GM19324 (cell line): Measurements from ENCODE around the gene FLG2.

ENCODE experiments used
- ATAC-seq: cut with Tn5 transposase; IDR thresholded peaks from one replicate; pipeline ENCODE4 v1.9.1; 2021; ENCODE audit warnings: mild to moderate bottlenecking, moderate library complexity; ENCODE audit not compliant: unreplicated experiment, low FRiP score

Gene FLG2

DNA sequence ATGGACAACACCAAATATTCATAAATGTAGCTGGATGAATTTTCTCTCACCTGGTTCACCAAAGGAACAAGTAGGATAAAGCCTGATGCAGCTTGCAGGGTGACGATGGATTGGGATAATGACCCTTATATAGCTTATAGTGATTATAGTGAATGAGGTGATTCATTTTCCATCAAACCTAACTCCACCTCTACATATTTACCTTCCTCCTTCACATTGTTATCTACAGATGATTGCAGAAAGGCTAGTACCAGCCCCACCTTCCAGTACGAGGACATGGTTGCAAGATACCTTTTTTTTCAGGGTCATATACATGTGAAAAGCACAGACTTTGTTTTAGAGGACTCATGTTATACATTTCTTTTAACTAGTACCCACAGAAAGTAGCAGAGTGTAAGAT is at the start of gene FLG2:
Gene FLG2 (minus strand): TSS at position 101 of the 400 bp plus-strand sequence. CDS start 1,122 bp downstream, outside the sequence.
- no peak for ATAC-seq

- ATAC-seq = no peak
Observed at GRCh38 chr1:152408664-152409063, 48.9 kb upstream of the FLG2 start.

- no peak for ATAC-seq
Observed at GRCh38 chr1:152398812-152399698, 39.2 kb upstream of the FLG2 start.

DNA sequence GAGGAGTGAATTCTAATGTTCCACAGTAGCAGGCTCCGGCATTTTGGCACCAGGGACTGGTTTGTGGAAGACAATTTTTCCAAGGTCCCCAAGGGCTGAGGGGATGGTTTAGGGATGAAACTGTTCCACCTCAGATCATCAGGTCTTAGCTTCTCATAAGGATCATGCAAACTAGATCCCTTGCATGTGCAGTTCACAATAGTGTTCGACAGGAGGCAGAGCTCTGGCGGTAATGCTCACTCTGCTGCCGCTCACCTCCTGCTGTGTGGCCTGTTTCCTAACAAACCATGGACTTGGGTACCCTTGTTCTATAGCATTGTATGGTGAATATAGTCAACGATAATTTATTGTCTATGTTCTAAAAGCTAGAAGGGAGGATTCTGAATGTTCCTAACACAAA is 37.7 kb upstream of the FLG2 start:
- no peak for ATAC-seq

GRCh38 chr1:152394151-152394550 is 34.3 kb upstream of the FLG2 start:
- no peak for ATAC-seq

DNA sequence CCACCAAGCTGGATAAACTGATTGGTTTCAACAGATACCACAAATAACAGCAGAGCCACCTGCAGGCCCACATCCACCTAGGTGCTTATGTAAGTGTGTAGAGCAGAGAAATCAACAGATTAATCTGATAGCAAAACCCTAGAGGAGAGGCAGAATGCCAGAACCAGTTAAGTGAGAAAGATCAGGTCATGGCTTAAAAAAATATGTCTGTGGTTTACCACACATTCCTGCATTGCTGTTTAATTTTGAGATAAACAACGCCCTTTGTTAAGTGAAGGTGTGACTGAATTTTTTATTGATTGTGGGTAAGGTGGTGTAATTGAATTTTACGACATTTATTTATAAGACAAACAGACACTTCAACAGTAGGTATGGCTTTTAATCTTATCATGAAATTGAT is 33.1 kb upstream of the FLG2 start:
- ATAC-seq = no peak

GRCh38 chr1:152388889-152389288 is 29.1 kb upstream of the FLG2 start:
- no peak for ATAC-seq

DNA sequence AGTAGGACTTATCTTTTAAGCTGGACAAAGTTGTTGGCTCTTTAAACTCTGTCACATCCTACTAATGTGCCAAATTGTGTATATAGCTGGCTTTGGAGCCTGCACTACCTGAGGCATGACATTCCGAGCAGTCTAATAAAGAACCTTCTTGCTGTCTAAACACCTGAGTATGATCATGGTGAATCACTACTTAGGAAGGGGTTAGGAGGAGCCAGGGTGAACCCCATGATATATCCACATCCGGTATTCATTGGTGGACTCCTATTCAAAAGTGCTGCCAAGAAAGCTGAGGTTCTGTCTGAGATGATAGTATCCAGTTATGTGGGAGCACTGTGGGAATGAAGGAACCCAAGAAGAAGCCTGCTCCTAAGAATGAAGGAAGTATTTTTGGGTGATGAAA is 27.1 kb upstream of the FLG2 start:
- ATAC-seq = no peak

DNA sequence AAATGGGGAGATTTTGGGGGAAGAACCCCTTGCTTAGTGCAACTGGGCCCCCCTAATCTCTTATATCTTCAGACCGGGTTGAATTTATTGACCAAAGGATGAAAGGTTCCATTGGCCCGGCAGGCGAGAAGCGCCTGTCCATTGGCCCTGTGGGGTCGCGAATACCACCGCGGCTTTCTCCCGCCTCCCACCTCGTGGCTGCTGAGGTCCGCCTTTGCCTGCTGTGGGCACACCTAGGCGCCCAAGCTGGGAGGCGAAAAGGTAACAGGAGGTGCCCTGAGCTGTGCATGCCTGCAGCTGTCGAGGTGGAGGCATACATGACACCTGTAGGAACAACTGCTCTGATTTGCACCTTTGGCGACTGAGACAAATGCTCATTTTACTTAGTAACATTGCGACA is 21.1 kb upstream of the FLG2 start:
- ATAC-seq = no peak

- ATAC-seq = no peak
Observed at GRCh38 chr1:152374451-152374850, 14.6 kb upstream of the FLG2 start.

DNA sequence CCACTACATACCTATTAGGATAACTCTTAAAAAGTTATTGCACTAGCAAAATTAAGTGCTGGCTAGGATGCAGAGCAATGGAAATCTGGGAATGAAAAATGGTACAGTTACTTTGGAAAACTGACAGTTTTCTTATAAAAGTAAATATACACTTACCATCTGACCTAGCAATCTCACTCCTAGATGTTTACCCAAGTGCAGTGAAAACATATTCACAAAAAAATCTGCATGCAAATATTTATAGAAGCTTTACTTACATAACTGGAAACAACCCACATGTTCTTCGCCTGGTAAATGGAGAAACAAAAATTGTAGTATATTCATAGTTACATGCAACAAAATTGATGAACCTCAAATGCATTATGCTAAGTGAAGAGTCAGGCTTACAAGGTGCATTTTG is 12.9 kb upstream of the FLG2 start:
- no peak for ATAC-seq

DNA sequence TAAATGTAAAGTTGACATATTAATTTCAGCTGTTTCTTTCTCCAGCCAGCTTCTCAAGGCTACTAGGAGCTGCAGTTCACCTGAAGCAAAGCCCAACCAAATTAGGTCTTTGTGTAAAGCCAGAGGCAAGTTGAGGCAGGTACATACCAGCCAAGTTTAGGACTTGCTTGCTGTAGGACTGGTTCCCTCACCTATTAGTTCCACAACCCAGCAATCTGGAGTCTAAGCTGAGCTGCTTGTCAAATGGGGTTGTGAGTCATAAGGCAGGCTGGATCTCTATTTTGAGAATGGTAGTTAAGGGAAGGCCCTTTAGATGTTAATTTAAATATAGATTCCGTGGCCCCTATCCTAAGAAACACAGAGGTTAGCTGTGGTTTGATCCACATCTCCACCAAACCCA is 7.6 kb upstream of the FLG2 start:
- ATAC-seq = no peak

DNA sequence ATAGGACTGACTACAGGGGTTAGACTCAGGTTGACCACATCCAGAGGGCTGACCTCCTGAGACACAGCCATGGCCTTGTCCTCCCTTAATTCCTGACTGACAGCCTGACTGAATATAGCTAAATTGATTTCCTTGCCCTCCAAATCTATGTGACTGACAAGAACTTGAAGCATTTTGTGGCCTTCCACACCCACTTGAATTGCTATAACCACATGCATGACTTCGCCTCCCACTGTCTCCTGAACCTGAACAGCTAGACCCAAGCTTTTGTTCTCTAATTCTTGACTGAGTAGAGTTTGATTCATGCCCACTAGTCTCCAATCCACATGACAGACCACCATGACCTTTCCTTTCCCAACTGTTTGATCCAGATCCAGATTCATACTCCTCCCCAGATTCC is 3.1 kb downstream of the FLG2 start:
- ATAC-seq = no peak

DNA sequence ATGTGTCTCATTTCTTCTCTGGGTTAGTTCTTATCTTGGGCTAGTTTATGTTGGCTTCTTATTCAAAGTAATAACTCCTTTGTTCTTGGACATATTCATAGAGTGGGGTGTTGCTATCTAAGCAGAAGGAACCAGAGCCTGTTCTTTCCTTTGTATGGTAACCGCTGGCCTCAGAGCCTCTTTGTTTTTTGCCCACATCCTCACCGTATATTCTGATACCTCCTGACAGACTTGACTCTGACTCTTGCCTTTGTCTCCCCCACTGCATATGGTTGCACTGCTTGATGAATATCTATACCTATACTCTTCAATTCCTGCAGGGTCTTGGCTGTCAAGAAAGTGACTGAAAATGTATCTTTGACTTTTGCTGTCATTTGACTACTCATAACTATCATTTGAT is 10.2 kb downstream of the FLG2 start:
- no peak for ATAC-seq

DNA sequence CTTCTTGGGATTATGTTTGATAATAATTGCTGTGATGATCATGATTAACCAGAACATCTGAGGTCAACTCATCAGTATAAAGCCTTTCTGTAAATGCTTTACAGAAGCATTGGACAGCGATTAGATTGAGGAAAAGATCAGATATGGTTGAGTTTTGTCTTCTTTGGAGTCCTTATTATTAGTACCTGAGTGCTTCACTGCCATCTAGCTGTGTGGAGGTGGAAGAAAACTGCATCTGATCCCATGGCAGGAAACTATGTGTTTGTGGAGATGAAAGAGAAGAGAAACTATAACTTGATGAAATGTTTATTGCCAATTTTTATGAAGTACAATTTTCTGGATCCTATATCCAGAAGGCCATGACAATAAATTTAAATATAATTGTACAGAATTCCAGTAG is 11.4 kb downstream of the FLG2 start:
- no peak for ATAC-seq

DNA sequence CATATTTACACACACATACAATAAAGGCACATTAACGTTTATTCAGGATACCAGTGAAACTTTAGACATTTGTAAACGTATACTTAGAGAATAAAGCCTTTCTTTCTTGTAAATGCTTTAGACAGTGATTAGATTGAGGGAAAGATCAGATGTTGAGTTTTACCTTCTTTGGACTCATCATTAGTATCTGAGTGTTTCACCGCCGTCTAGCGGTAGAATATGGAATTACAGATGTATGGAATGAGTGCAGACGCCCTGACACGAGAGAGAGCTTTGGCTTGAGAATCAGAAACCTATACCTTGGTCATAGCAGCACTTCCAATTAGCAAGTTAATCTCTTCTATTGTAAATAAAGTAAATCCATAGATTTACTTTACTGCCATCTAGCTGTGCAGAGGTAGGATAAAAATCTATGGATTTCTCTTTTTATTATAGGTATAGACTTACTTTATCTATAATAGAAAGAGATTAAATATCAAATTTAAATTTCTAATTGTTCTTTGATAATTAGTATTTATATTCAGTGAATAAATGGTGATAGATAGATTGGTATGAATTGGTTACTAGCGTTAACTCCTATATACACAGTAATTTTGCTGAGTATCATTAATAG is 12.6 kb downstream of the FLG2 start:
- ATAC-seq = no peak

- ATAC-seq = no peak
Observed at GRCh38 chr1:152344438-152344837, 15.4 kb downstream of the FLG2 start.

DNA sequence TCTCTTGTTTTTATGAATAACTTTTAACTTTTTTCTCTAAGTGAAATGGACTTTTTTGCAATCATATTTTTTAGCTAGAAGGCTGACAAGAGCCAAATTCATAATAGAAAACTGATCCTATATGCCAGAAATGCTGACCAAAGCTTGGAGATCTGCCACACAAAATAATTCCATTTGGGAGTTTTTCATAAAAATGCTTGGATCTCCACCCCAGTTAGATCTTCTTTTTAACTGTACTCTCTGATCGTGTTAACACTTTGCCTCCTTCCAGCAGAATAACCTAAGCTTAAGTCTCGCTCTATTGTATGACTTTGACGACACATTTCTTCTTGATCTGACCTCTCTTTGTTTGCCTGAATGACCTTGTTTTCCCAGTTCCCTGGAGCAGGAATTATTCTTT is 16.8 kb downstream of the FLG2 start:
- ATAC-seq = no peak

GRCh38 chr1:152335399-152335798 is 24.4 kb downstream of the FLG2 start:
- no peak for ATAC-seq

- no peak for ATAC-seq
Observed at GRCh38 chr1:152328801-152329391, 30.9 kb downstream of the FLG2 start.

DNA sequence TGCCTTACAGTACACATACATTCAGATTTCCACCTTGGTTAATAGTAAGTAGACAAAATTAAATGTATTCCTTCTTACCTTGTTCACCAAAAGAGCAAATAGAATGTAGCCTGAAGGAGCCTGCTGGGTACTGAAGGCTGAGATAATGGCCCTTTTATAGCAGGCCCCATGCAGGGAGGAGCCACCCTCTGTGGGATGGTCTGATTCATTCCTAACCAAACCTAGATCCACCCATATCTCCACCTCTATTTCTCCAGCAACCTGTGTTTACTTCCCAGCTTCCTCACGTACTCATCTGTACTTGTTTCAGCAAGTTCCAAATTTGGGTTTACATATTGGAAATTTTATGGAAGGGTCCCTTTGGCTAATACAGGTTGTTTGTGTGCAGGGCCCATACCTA is 34.7 kb downstream of the FLG2 start, which contains the start of gene FLG:
Gene FLG (minus strand): TSS at position 129 of the 400 bp plus-strand sequence. CDS start 9,783 bp downstream, outside the sequence.
- no peak for ATAC-seq

DNA sequence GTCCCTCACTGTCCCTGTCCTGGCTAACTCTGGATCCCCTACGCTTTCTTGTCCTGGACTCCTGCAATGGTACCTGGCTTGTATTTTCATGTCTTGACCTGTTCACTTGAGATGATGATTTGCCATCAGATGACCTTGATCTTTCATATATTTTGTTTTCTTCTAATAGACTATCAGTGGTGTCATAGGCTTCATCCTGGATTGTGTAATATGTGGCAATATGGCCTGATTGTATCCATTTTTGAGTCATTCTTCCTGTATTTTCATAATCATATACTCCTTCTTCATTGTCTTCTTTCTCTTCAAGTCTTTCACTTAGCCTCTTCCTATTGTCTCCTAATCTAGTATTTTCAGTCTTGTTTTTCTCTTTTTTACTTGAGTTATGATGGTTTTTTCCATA is 45.8 kb downstream of the FLG2 start:
- no peak for ATAC-seq
